ENCODE data around the gene DTWD2. TPM values are rescaled to one million over a fixed set of nuclear protein-coding genes. Genes with fewer than 3 reads are reported as not detected.

The DTWD2 gene
- total RNA-seq, 2 experiments from 2014 or later, result 5.4 to 6.7 TPM

DNA sequence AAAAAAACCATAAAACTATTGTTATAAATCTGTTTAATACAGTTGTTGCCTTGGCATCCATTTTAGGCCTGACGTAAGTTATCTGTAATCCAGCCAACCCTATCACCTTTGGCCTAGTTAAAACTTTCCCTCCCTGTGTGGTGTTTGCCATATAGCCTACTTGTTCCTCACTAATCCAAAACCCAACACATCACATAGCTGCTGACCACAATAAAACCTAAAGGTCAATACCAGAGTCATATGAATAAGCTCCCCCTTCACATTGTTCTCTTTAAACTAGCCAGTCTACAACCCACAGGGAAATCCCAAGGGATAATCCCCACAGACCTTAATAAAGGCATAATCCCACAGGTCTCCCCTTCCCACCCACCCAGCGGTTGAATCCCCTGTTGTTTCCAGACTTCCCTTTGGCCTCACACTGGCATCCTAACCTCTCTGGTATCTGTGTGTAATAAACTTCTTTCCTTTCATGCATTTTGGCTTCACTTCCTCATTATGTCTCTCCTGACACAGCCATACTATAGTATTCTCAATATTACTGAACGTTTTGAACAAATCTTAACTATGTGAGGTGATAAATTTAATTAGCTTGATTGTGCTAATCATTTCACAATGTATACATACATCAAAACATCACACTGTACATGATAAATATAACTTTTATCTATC is 50.8 kb downstream of the DTWD2 start:
- Mint-ChIP-seq H3K36me3 (ENCODE audit: low read depth) (no peaks in the 10 kb centered on the region), H3K27me3 (no peaks in the 10 kb centered on the region), H3K4me1 (ENCODE audit: low read depth) (no peaks in the 10 kb centered on the region), H3K4me3 (no peak overlapping the region), H3K9me3 (no peaks in the 10 kb centered on the region), H3K27ac (no peak overlapping the region)
- intact Hi-C loops (cut with micrococcal nuclease), result no loop called here
- ChIA-PET CTCF (no interaction called here), POLR2A (no interaction called here)
- TF ChIP-seq CTCF (IDR thresholded peaks at IDR 0.05), result no peak
- DNase-seq (no peak), ATAC-seq (peak; percentile 39)

DNA sequence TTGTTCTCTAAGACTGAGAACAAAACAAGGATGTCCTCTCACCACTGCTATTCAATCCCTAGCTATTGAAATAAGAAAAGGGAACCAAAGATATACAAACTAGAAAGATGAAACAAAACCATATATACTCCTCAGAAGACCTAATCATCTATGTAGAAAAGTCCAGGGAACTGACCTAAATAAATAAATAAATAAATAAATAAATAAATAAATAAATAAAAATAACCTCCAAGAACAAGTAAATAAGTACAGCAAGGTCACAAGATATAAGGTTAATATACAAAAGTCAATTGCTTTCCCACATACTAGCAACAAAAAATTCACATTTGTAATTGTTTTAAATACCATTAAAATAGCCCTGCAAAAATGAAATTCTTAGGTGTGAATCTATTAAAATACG is 54.6 kb downstream of the DTWD2 start:
- POLR2A ChIA-PET, result no interaction called here
- H3K27me3 Mint-ChIP-seq, result no peaks in the 10 kb centered on the region
- H3K36me3 Mint-ChIP-seq (ENCODE audit: low read depth), result no peaks in the 10 kb centered on the region
- no peak for TF ChIP-seq CTCF (IDR thresholded peaks at IDR 0.05)
- ATAC-seq (no peak), DNase-seq (no peak)
- no peaks in the 10 kb centered on the region for H3K9me3 Mint-ChIP-seq
- CTCF ChIA-PET, result no interaction called here
- no peak overlapping the region for H3K27ac Mint-ChIP-seq
- intact Hi-C loops (cut with micrococcal nuclease), result no loop called here
- no peaks in the 10 kb centered on the region for H3K4me1 Mint-ChIP-seq (ENCODE audit: low read depth)
- no peak overlapping the region for H3K4me3 Mint-ChIP-seq

GRCh38 chr5:118931564-118931963 is 56.8 kb downstream of the DTWD2 start:
- no peaks in the 10 kb centered on the region for H3K27me3 Mint-ChIP-seq
- ChIA-PET CTCF (no interaction called here), POLR2A (no interaction called here)
- TF ChIP-seq CTCF (IDR thresholded peaks at IDR 0.05), result no peak
- H3K4me1 Mint-ChIP-seq (ENCODE audit: low read depth), result no peaks in the 10 kb centered on the region
- ATAC-seq (no peak), DNase-seq (no peak)
- no peaks in the 10 kb centered on the region for H3K9me3 Mint-ChIP-seq
- no peak overlapping the region for H3K27ac Mint-ChIP-seq
- intact Hi-C loops (cut with micrococcal nuclease), result no loop called here
- H3K36me3 Mint-ChIP-seq (ENCODE audit: low read depth), result peaks cover 2% of the 10 kb centered on the region
- no peak overlapping the region for H3K4me3 Mint-ChIP-seq

- CTCF ChIA-PET, result no interaction called here
- TF ChIP-seq CTCF (IDR thresholded peaks at IDR 0.05), result no peak
- Mint-ChIP-seq H3K4me1 (ENCODE audit: low read depth) (no peaks in the 10 kb centered on the region), H3K27me3 (no peaks in the 10 kb centered on the region), H3K36me3 (ENCODE audit: low read depth) (peaks cover 2% of the 10 kb centered on the region), H3K27ac (no peak overlapping the region), H3K4me3 (no peak overlapping the region), H3K9me3 (no peaks in the 10 kb centered on the region)
- no peak for ATAC-seq
- DNase-seq, result no peak
- intact Hi-C loops (cut with micrococcal nuclease), result no loop called here
- POLR2A ChIA-PET, result no interaction called here
These were observed 64.3 kb downstream of the DTWD2 start for GRCh38 chr5:118924006-118924389.

DNA sequence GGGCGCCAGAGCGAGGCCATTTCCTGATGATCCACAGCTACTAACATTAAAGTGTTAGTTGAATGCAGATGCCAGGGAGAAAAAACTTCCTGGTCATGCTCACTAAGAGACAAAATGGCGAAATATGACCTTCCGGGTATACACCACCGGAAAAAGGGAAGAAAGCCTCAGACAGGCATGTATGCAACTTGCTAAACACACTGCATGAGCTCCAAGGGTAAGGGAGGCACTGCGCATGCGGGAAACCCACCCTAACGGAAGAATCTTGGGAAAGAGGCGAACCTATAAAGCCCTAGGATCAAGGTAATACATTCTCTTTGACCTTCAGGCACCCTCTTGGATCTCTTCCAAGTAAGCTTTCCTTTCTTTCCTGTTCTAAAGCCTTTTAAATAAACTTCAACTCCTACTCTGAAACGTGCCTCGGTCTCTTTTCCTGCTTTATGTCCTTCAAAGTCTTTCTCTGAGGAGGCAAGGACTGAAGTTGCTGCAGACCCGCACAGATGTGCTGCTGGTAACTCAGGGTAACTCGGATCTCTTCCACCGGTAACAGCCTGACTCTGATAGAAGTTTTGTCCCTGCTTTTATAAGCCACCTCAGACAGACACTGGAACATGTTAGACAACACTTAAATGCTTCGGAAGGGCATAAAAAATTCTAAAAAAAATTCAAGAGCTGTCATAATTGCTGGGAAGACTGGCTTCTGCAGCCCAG is 64.9 kb downstream of the DTWD2 start:
- H3K27ac Mint-ChIP-seq, result no peak overlapping the region
- CTCF ChIA-PET, result no interaction called here
- no peak overlapping the region for H3K4me3 Mint-ChIP-seq
- ATAC-seq (no peak), DNase-seq (no peak)
- POLR2A ChIA-PET, result interaction anchor here (0.6 kb wide), 1 partner anchor 20 kb away, joined by 3 read pairs; no protein-coding TSS in a partner anchor
- no peaks in the 10 kb centered on the region for H3K27me3 Mint-ChIP-seq
- H3K4me1 Mint-ChIP-seq (ENCODE audit: low read depth), result no peaks in the 10 kb centered on the region
- no peaks in the 10 kb centered on the region for H3K9me3 Mint-ChIP-seq
- no peak for TF ChIP-seq CTCF (IDR thresholded peaks at IDR 0.05)
- intact Hi-C loops (cut with micrococcal nuclease), result no loop called here
- peaks cover 2% of the 10 kb centered on the region for H3K36me3 Mint-ChIP-seq (ENCODE audit: low read depth)
